HG02852 (cell line): ENCODE results near the gene HACE1.
A peak's percentile ranks its signal among the peaks of the same experiment; 100 is the strongest.
"Not testable (repeated sequence)": the region's sequence is repeated elsewhere in the genome, so short reads cannot be mapped to it uniquely, and the experiment has no call there.

Experiments used
- ATAC-seq: cut with Tn5 transposase; IDR thresholded peaks from one replicate; pipeline ENCODE4 v1.9.1; 2021; ENCODE audit warnings: mild to moderate bottlenecking, moderate library complexity; ENCODE audit not compliant: unreplicated experiment

The HACE1 gene

DNA sequence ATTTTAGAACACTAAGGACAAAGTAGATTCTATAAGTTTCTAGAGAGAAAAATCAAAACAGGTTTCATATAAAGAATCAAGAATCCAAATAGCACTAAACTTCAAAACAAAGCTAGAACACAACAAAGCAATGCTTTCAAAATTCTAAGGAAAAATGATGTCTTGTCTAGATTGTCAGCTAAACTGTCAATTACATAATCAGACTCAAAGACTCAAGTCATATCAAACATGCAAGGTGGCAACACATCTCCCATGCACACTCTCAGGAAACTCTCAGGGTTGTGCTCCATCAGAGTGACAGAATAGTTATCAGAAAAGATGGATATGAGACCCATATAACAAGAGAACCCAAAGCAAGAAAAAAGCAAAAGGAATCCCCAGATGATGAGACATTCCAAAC, 23.9 kb downstream of the HACE1 start:
- no peak for ATAC-seq

DNA sequence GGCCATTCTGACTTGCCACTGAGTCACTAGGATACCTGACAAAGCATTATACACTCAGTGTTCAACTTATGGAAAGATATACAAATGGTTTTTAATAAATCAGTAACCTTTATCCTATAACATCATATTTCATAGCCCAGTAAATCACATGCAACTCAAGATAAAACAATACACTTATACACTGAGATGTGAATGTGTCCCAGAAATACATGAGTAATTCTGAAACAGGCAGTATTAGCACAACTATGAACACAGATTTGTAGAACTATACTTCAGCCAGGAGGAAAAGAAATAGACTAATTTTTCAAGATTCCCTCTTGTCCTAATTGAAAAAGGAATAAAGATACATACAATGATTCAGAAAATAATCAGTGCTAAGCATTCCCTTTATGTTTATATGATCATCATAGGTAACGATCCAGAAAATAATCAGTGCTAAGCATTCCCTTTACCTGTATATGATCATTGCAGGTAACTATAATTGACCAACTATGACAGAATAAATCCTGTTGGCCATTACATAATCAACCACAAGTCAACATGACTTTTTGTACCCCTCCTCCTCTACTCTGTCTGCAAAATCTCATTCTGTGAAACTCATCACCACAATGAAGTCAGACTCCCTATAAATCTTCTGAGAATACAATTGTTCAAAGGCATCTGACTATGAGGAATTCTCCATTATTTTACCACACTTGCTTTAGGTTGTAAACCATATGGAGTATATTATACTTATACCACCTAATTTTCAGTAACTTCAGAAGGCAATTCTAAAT, 30.3 kb downstream of the HACE1 start:
- ATAC-seq = no peak

DNA sequence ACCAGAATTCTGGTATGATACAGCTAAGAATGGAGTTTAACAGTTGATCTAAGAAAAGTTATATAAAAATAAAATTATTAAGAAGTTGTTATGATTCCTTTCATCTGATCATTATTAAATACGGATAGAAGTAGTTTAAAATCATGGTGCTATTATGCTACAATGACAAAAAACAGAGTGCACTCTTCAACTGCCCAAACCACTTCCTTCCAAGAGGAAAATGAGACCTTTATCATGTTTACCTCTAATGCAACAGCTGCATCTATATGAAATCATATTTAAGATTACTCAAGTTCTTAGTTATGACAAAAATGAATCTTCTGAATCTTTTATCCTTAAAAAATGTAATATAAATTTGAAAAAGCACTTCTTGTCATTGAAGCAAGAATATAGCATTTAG, 31.2 kb downstream of the HACE1 start:
- ATAC-seq = no peak

DNA sequence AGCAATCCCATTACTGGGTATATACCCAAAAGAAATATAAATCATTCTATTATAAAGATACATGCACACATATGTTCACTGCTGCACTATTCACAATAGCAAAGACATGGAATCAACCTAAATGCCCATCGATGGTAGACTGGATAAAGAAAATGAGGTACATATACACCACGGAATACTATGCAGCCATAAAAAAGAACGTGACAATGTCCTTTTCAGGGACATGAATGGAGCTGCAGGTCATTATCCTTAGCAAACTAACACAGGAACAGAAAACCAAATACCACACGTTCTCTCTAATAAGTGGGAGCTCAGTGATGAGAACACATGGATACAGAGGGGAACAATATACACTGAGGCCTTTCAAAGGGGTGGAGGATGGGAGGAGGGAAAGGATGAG, 38.9 kb downstream of the HACE1 start:
- not testable (repeated sequence) for ATAC-seq

DNA sequence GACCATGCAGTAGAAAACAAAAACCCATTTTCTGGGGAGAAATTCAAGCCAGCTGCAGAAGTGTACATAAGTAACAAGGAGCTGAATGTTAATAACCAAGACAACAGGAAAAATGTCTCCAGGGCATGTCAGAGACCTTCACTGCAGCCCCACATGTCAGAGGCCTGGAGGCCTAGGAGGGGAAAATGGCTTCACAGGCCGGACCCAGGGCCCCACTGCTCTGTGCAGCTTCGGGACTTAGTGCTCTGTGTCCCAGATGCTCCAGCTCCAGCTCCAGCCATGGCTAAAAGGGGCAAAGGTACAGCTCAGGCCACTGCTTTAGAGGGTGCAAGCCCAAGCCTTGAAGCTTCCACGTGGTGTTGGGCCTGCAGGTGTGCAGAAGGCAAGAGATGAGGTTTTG, 43.6 kb downstream of the HACE1 start:
- ATAC-seq = no peak

DNA sequence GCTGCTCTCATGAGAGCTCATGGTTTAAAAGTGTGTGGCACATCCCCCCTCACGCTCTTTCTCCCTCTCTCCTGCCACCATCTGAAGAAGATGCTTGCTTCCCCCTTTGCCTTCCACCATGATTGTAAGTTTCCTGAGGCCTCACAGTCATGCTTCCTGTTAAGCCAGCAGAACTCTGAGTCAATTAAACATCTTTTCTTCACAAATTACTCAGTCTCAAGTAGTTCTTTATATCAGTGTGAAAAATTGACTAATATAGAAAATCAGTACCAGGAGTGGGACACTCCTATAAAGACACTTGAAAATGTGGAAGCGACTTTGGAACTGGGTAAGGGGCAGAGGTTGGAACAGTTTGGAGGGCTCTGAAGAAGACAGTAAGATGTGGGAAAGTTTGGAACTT, 45.0 kb downstream of the HACE1 start:
- no peak for ATAC-seq

DNA sequence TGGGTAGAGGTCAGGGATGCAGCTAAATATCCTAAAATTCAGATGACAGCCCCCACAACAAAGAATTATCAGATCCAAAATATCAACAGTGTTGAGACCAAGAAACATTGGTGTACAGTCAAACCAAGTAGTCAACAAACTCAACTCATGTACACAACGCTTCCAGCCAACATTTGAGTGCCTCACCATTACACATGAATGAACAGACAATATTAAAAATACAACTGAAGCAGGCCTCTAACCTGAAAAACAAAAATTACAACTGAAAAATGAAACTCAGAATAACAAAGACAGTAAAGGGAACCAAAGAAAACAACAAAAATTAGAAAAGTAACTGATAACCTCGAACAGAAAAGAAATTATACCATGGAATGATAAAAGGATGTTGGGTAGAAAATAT, 46.2 kb downstream of the HACE1 start:
- no peak for ATAC-seq

DNA sequence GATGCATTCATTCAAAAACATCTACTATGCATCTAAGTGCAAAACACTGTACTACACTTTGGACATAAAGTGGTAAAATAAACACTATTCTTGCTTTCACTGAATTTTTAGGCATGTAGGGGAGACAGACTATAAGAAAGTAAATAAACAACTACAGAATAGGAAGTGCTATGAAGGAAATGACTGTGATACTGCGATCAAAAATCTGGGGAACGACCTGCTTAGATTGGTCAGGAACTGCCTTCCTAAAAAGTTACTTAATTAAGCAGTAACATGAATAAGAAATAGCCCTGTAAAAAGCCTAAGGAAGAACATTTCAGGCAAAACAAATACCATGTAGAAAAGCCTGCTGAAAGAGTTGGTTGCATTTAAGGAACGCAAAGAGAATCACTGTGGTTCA, 50.6 kb downstream of the HACE1 start:
- no peak for ATAC-seq

DNA sequence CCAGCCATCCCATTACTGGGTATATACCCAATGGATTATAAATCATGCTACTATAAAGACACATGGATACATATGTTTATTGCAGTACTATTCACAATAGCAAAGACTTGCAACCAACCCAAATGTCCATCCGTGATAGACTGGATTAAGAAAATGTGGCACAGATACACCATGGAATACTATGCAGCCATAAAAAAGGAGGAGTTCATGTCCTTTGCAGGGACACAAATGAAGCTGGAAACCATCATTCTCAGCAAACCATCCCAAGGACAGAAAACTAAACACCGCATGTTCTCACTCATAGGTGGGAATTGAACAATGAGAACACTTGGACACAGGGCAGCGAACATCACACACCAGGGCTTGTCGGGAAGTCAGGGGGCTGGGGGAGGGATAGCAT, 54.4 kb downstream of the HACE1 start:
- not testable (repeated sequence) for ATAC-seq

DNA sequence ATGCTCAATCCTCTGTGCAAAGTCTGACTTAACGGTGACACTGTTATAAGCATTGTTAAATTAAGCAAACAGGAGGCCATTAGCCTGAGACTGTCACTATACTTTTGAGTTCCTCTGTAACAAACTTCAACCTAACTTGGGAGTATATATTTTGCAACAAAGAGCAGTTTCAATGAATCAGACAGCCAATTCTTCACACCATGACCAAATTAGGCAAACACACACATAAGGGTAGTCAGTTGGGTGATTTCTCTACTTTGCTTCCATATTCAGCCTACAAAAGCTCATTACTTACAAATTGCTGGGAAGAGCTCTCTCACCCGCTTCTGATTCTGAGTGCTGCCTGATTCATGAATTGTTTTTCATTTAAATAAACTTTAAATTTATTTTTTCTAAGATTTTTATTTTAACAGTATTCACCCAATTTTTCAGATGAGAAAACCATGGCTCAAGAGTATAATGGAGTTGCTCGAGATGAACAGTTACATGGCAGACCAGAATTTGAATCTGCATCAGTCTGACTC, 60.5 kb downstream of the HACE1 start:
- no peak for ATAC-seq

DNA sequence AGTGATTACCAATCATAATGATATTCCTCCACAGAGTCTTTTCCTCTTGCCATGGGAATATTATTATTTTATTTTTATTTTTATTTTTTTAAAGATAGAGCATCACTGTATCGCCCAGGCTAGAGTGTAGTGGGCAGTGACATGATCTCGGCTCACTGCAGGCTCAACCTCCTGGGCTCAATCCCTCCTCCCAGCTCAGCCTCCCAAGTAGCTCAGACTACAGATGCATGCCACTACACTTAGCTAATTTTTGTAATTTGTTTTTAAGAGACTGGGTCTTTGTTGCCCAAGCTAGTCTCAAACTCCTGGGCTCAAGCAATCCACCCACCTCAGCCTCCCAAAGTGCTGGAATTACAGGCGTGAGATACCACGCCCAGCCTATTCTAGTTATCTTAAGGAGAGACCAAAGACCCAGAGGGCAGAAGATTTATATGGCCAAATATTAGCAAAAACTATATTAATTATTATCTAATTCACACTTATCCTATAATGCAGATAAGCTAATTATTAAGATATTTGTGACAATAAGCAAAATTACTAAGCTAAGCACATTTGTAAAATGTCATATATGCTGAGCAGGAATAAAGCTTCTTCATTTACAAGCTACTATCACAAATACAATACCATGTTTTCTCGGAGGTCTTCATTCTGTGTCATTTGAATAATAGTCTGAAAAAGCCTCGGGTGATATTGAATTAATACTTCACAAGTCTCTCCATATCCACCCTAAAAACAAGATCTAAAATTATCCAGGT, 63.5 kb downstream of the HACE1 start:
- no peak for ATAC-seq

DNA sequence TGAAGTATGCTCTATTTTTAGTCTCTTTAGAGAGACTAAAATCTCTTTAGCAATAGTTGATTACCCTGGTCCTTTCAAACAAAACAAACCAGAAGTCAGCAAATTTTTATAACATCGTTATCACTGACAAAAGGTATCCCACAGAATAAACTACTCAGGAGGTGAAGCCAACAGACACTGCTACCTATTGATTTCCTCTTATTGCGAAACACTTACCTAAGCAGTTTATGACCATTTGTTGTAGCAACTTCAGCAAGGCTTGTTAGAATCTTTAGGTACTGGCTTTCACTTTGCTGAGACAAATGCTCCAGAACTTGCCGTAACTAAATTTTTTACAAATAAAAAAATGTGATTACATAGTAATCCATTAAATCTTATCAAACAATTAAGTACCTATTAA, 64.4 kb downstream of the HACE1 start:
- no peak for ATAC-seq

DNA sequence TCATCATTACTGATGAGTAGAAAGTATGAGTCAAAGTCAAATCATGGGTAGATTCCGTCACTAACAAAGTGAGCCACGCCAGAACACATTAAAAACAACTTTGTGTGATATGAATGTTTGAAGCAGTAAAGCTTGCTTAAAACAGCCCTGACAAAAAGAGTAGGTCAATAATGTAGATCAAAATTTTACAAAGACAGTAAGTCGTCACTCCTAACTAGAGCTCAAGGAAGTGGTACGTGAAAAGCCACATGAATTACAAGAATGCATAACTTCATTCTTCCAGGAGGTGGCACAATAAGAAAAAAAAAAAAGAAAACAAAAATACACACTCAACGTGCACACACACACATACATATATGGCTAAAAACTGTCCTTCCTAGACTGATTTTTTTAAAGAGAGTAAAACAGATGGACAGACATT, 69.9 kb downstream of the HACE1 start:
- ATAC-seq = peak; percentile 81

DNA sequence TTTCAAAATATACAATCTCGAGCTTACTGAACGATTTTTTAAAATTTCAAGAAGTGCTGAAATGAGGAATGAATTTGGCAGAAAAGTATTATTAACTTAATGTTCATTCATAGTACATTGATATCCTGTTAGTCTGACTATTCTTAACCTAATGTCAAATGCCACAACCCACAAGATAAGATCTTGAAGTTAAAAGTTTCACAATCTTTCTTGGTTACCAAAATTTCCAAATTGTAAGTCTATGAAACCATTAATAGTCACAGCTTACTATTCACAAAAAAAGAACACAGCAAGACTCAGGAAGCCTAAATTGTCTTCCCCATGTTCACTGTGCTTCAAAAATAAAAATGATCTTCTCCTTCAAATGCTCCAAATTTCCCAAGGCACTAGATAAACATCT, 71.3 kb downstream of the HACE1 start:
- no peak for ATAC-seq

DNA sequence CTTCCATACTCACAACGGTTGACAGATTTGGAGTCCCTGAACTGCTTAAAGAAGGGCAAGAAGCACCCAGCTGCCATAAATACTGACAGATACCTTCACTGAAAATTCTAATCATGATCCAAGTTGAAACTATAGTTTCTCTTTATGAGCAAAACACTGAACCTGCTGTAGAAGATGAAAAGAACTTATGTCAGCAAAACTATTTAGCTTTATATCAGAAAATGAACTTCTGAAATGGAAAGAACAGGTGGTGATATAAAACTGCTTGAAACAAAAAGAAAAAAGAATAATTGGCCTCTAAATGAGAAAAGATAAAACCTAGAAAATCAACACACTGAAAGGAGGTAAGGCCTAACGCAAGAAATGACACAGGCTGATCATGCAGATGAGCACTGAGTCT, 72.4 kb downstream of the HACE1 start:
- no peak for ATAC-seq

DNA sequence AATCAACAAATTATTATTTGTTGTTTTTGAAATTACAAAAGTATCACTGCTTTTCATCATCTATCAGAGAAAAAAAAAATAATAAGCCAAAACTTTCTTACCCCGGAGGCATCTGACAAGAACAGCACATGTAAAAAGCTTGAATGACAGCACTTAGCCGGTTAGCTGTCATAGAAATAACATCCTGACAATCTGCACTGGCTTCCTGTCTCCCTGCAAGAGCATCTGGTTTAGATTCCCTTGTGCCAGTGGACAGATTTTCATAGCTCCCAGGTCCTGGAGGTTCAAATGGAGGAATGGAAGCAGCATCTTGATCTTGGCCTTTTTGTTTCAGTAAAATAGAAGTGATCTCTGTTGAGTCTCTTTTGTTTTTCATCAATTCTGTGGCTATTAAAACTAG, 74.8 kb downstream of the HACE1 start:
- no peak for ATAC-seq

DNA sequence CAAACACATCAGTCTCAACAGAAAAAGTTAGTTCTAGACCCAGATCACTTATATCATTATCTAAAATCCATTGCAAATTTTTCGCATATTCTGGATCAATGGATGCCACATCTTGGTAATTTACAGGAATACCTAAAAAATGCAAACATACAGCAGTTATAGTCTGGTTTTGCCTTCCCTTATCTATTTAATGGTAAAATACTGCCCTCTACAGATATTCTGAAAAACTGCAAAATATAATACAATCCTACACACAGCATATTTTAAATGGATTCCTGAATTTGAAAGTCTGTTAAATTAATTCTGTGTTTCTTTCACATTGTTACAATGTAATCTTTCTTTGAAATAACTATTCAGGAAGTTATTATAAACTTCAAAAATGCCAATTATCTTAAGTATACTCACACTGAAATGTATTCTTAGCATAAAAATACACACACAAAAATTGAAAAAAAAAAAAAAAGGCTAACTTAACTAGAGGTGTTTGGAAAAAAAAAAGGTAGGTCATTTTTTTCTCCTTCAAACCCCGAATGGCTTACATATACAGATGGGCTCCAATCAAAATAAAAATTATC, 88.4 kb downstream of the HACE1 start:
- ATAC-seq = peak; percentile 91

DNA sequence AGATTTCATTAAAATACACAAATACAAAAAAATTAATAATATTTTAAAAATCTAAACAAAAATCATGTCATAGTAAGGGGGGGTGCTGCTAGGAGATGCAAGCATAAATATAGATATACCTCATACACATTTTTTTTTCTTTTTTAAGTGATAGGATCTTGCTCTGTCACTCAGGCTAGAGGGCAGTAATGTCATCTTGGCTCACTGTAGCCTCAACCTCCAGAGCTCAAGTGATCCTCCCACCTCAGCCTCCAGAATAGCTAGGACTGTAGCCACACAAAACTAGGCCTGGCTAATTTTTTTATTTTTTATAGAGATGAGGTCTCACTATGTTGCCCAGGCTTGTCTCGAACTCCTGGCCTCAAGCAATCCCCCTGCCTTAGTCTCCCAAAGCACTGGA, 90.8 kb downstream of the HACE1 start:
- ATAC-seq = no peak

DNA sequence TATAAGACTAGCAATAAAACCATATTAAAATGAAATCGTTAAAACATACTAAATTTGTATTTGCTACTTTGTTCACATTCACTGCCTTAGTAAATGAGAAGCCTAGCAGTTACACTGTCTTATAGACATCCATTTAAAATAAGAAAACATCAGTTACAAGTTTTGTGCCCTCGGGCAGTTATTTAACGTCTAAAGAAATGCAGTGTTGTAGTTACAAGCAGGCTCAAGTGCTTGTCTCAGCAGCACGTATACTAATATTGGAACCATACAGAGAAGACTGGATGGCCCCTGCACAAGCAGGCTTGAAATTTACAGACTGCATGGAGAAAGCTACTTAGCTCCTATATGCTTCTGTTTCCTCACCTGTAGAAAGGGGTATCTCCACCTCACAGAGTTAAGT, 93.1 kb downstream of the HACE1 start:
- ATAC-seq = no peak

DNA sequence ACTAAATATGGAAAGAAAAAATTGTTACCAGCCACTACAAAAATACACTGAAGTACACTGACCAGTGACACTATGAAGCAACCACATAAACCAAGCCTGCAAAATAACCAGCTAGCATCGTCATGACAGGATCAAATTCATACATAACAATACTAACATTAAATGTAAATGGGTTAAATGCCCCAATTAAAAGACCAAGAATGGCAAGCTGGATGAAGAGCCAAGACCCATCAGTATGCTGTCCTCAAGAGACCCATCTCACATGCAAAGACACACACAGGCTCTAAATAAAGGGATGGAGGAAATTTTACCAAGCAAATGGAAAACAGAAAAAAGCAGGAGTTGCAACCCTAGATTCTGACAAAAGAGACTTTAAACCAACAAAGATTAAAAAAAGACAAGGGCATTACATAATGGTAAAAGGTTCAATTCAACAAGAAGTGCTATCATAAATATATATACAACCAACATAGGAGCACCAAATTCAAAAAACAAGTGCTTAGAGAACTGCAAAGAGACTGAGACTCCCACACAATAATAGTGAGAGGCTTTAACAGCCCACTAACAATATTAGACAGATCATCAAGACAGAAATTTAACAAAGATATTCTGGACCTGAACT, 104.8 kb downstream of the HACE1 start:
- no peak for ATAC-seq

DNA sequence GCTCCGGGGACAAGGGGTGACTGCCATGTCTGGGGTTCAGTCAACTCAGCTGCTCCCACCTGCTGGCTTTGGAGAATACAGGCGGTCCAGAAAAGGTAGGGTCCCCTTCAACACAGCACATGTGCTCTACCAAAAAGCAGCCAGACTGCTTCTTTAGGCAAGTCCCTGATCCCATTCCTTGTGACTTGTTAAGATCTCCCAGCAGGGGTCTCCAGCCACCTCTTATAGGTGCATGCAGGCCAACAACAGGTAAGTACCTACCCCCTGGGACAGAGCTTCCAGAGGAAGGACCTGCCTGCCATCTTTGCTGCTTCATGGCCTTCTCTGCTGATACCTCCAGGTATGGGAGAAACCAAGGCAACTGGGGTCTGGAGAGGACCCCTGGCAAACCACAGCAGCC, 106.5 kb downstream of the HACE1 start:
- no peak for ATAC-seq
